NT2/D1 (cell line): Measurements from ENCODE around the gene PGC.

Experiments used
- SUZ12 ChIP-seq: IDR thresholded peaks from 2 replicates; pipeline ENCODE4 v1.6.1; 2011; ENCODE audit not compliant: insufficient read length, insufficient read depth; ENCODE audit errors: extremely low read depth
- YY1 ChIP-seq: IDR thresholded peaks from 2 replicates; pipeline ENCODE4 v1.6.1; 2011; ENCODE audit not compliant: insufficient read length, insufficient read depth
- ZNF274 ChIP-seq: IDR thresholded peaks from 2 replicates; pipeline ENCODE4 v1.6.1; 2011; ENCODE audit warnings: mild to moderate bottlenecking, low read depth, low read length

DNA sequence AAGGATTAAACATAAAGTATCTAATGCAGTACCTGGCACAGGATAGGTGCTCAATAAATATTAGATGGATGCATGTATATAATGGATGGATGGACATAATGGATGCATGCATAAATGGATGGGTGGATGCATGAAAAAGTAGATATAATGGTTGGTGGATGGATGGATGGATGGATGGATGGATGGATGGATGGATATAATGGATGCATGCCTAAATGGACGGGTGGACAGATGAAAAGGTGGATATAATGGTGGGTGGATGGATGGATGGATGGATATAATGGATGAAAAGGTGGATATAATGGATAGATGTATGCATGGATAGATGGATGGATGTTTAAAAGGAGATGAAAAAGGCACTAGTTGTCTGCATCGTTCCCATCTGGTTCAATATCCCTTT, 37.8 kb downstream of the PGC start:
- TF ChIP-seq YY1 (no peak), SUZ12 (no peak), ZNF274 (no peak)
